Measurements from ENCODE around the gene ATP6V1G1. TPM values are rescaled to one million over a fixed set of nuclear protein-coding genes. Genes with fewer than 3 reads are reported as not detected.

The ATP6V1G1 gene
- total and polyA plus RNA-seq, 10 donors, result 82.3 to 272 (median 193) TPM

GRCh38 chr9:114559830-114560513 lies 27.6 kb upstream of the ATP6V1G1 start:
- WGBS, 5 donors, result 44 to 77% (median 59%) methylated on average over 2 of the region's 2 CpGs
- intact Hi-C loops (cut with DNase I; ENCODE audit: low total_unique reads), result no loop called here
- Histone ChIP-seq H3K4me1 (peaks cover 0 to 11% (median 0%) of the 10 kb centered on the region in 6 donors), H3K36me3 (no peaks in the 10 kb centered on the region), H3K9me3 (peaks cover 0 to 11% (median 0%) of the 10 kb centered on the region in 8 donors), H3K4me3 (no peak overlapping the region), H3K27ac (no peak overlapping the region), H3K27me3 (replicated peaks in 1 of 7) (no peaks in the 10 kb centered on the region)
- no peak for DNase-seq
- TF ChIP-seq CTCF (IDR thresholded peaks at IDR 0.05 in 8 of 11, conservative IDR thresholded peaks at IDR 0.05 in 3 of 11) (no peak), POLR2A (IDR thresholded peaks at IDR 0.05) (no peak), POLR2AphosphoS5 (IDR thresholded peaks at IDR 0.05) (no peak)

GRCh38 chr9:114560956-114561355 lies 26.6 kb upstream of the ATP6V1G1 start:
- peaks cover 0 to 11% (median 1%) of the 10 kb centered on the region in 6 donors for H3K4me1 ChIP-seq
- no peak overlapping the region for H3K4me3 ChIP-seq
- H3K36me3 ChIP-seq, result no peaks in the 10 kb centered on the region
- peaks cover 0 to 11% (median 0%) of the 10 kb centered on the region in 8 donors for H3K9me3 ChIP-seq
- 81 to 94% (median 82%) methylated on average over 3 of the region's 3 CpGs for WGBS, 5 donors
- TF ChIP-seq POLR2AphosphoS5 (IDR thresholded peaks at IDR 0.05), result no peak
- TF ChIP-seq POLR2A (IDR thresholded peaks at IDR 0.05), result no peak
- no peak for TF ChIP-seq CTCF (IDR thresholded peaks at IDR 0.05 in 8 of 11, conservative IDR thresholded peaks at IDR 0.05 in 3 of 11)
- intact Hi-C loops (cut with DNase I; ENCODE audit: low total_unique reads), result no loop called here
- H3K27ac ChIP-seq, result no peak overlapping the region
- H3K27me3 ChIP-seq (replicated peaks in 1 of 7), result no peaks in the 10 kb centered on the region
- no peak for DNase-seq

- peaks cover 0 to 7% (median 0%) of the 10 kb centered on the region in 8 donors for H3K9me3 ChIP-seq
- H3K27ac ChIP-seq, result no peak overlapping the region
- H3K27me3 ChIP-seq (replicated peaks in 1 of 7), result no peaks in the 10 kb centered on the region
- intact Hi-C loops (cut with DNase I; ENCODE audit: low total_unique reads), result no loop called here
- no peak for TF ChIP-seq POLR2AphosphoS5 (IDR thresholded peaks at IDR 0.05)
- no peak for TF ChIP-seq CTCF (IDR thresholded peaks at IDR 0.05 in 8 of 11, conservative IDR thresholded peaks at IDR 0.05 in 3 of 11)
- TF ChIP-seq POLR2A (IDR thresholded peaks at IDR 0.05), result no peak
- peaks cover 0 to 19% (median 3%) of the 10 kb centered on the region in 6 donors for H3K4me1 ChIP-seq
- H3K4me3 ChIP-seq, result no peak overlapping the region
- 78 to 90% (median 85%) methylated on average over 7 of the region's 7 CpGs for WGBS, 5 donors
- DNase-seq, result no peak
- H3K36me3 ChIP-seq, result no peaks in the 10 kb centered on the region
Observed at GRCh38 chr9:114561771-114562170, 25.8 kb upstream of the ATP6V1G1 start.

- no peaks in the 10 kb centered on the region for H3K9me3 ChIP-seq
- H3K4me3 ChIP-seq, result no peak overlapping the region
- peaks cover 0 to 15% (median 3%) of the 10 kb centered on the region in 6 donors for H3K4me1 ChIP-seq
- no peaks in the 10 kb centered on the region for H3K36me3 ChIP-seq
- no peak for TF ChIP-seq POLR2AphosphoS5 (IDR thresholded peaks at IDR 0.05)
- no peak for TF ChIP-seq POLR2A (IDR thresholded peaks at IDR 0.05)
- no peaks in the 10 kb centered on the region for H3K27me3 ChIP-seq (replicated peaks in 1 of 7)
- intact Hi-C loops (cut with DNase I; ENCODE audit: low total_unique reads), result no loop called here
- 80 to 90% (median 87%) methylated on average over 3 of the region's 3 CpGs for WGBS, 5 donors
- DNase-seq, result no peak
- no peak overlapping the region for H3K27ac ChIP-seq
Observed at GRCh38 chr9:114565204-114565603, 22.4 kb upstream of the ATP6V1G1 start.
